Epithelial cell of proximal tubule (primary cell): Measurements from ENCODE around the gene XRCC6. TPM values are rescaled to one million over a fixed set of nuclear protein-coding genes. Genes with fewer than 3 reads are reported as not detected.

ENCODE experiments used
- DNase-seq: peaks from one replicate; pipeline ENCODE4 v3.0.0-alpha.2; 2011; ENCODE audit warnings: low read depth
- H3K4me3 ChIP-seq: 2 replicates; pipeline ENCODE4 v1.5.1; 2011; ENCODE audit warnings: low read depth, mild to moderate bottlenecking, low read length
- CTCF ChIP-seq: conservative IDR thresholded peaks from 2 replicates; pipeline ENCODE4 v1.5.1; 2012; ENCODE audit warnings: low read depth, mild to moderate bottlenecking, low read length
- total RNA-seq: library from RNA; depleted of rRNA; stranded (reverse); fragments of >200 nt; gene quantifications from 2 replicates; pipeline ENCODE4 v1.2.3, GENCODE V29; 2015

Gene XRCC6
- total RNA-seq, 1 donor from 2014 or later, result 368 TPM

GRCh38 chr22:41672780-41673509 lies 51.9 kb downstream of the XRCC6 start:
- no peak overlapping the region for H3K4me3 ChIP-seq
- DNase-seq, result no peak
- peak; percentile 44 for TF ChIP-seq CTCF

- no peak for TF ChIP-seq CTCF
- H3K4me3 ChIP-seq, result no peak overlapping the region
- DNase-seq, result no peak
Measured at GRCh38 chr22:41674846-41675340, 53.8 kb downstream of the XRCC6 start.

- DNase-seq, result no peak
- H3K4me3 ChIP-seq, result no peak overlapping the region
- no peak for TF ChIP-seq CTCF
Measured at GRCh38 chr22:41676134-41676533, 55.0 kb downstream of the XRCC6 start.

- peak overlapping the region; percentile 67 for H3K4me3 ChIP-seq
- TF ChIP-seq CTCF, result no peak
- no peak for DNase-seq
Measured at GRCh38 chr22:41681616-41682015, 60.5 kb downstream of the XRCC6 start.

DNA sequence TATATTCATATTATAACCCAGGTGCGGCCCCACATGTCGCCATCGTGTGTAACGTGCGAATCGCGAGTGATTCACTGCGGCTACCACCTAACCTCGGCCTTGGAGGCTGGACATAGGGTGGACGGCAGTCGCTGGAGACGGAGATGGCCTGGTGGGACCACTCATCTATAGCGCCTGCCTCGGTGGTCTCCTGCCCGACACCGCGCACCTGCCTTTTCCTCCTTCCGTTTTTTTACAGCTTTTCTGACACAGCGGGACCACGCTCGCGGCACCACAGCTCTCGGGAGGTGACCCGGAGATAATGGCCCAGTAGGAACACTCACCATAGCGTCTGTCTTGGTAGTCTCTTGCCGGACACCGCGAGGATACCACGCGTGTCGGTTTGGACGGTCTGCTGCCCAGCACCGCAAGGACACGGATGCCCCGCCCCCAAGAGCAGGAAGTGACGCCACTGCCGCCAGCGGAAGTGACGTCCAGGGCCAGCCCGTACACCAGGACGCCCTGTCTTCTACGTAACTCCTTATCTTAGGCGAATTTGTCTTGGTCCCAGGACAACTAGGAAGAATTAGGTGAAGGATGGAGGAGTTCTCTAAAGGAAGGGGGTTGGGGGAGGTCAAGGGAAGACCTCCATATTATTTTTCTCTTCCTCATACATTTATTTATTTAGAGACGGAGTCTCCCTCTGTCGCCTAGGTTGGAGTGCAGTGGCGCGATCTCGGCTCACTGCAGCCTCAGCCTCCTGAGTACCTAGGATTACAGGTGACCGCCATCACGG lies 61.1 kb downstream of the XRCC6 start:
- peak overlapping the region; percentile 67 for H3K4me3 ChIP-seq
- no peak for TF ChIP-seq CTCF
- DNase-seq, result no peak

GRCh38 chr22:41683052-41683451 lies 62.0 kb downstream of the XRCC6 start:
- no peak for TF ChIP-seq CTCF
- peak overlapping the region; percentile 67 for H3K4me3 ChIP-seq
- DNase-seq, result no peak
